GM19395 (cell line): ENCODE measurements around the gene ZFYVE28.
"Not testable (repeated sequence)": the region's sequence is repeated elsewhere in the genome, so short reads cannot be mapped to it uniquely, and the experiment has no call there.

ENCODE experiments used
- ATAC-seq: cut with Tn5 transposase; IDR thresholded peaks from one replicate; pipeline ENCODE4 v1.9.1; 2021; ENCODE audit warnings: mild to moderate bottlenecking, moderate library complexity; ENCODE audit not compliant: unreplicated experiment

Gene ZFYVE28

GRCh38 chr4:2275546-2276251, 142.7 kb downstream of the ZFYVE28 start:
- no peak for ATAC-seq

- not testable (repeated sequence) for ATAC-seq
Measured at GRCh38 chr4:2275044-2275397, 143.4 kb downstream of the ZFYVE28 start.

GRCh38 chr4:2274320-2275043, 144.0 kb downstream of the ZFYVE28 start:
- no peak for ATAC-seq

DNA sequence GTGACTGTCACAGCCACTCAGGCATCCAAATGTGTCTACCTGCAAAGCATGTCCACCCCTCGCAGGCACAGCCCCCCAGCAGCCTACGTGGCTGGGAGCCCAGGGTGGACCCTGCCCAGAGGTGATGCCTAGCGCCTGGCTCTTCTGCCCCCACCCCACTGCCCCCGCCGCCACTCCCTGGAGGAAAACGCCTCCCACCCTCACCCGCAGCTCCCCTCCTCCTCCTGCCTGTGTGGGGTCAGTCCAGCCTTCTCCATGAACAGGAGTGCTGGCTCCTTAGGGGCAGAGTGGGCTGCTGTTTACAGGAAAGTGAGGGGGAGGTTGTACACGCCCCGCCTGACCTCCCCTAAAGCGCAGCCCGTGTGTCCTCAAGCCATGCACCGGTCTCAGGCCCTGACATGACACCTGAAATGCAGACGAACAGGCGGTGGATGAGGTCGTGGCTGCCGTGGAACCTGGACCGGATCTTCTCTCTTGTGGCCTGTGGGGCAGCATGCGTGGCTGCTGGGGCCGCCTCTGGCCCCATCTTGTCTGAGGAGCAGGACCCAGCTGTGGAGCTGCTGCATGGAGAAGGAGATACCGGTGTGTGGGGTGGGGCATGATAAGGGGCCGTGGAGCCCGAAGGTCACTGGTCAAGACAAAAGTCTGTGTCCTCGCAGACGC, 144.7 kb downstream of the ZFYVE28 start:
- ATAC-seq = no peak

GRCh38 chr4:2273221-2273620, 145.2 kb downstream of the ZFYVE28 start:
- no peak for ATAC-seq

GRCh38 chr4:2272828-2273120, 145.7 kb downstream of the ZFYVE28 start:
- no peak for ATAC-seq

DNA sequence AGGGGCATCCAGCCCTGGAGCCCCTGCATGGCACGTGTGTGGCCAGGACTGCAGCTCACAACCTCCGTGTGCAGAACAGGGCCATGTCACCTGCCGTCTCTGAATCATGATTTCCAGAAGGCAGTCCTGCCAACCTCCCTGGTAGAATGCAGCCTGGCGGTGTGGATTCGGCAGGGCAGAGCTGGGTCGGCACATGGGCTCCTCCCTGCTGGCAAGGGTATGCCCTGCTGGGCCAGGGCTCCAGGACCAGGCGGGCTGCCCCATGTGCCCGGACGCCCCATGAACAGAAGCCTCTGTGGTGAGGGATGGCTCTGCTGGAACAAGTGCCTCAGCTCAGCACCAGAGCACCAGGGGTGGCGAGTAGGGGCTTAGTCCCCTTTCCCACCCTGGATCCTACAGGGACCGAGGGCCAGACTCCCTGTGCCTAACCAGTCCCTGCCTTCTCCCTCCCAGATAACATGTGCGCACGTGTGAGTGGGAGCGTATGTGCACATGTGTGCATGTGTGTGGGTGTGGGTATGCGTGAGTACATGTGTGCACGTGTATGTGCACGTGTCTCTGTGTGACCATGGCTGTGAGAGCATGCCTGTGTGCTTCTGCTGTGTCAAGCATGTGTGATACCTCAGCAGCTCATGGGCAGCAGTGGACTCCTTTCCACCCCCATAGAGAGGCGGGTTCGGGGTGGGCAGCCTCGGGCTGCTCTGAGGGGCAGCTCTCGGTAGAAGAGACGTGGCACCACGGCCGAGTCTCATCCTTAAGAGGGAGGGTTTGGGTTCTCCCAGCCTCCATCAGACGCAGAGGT, 146.2 kb downstream of the ZFYVE28 start:
- no peak for ATAC-seq

DNA sequence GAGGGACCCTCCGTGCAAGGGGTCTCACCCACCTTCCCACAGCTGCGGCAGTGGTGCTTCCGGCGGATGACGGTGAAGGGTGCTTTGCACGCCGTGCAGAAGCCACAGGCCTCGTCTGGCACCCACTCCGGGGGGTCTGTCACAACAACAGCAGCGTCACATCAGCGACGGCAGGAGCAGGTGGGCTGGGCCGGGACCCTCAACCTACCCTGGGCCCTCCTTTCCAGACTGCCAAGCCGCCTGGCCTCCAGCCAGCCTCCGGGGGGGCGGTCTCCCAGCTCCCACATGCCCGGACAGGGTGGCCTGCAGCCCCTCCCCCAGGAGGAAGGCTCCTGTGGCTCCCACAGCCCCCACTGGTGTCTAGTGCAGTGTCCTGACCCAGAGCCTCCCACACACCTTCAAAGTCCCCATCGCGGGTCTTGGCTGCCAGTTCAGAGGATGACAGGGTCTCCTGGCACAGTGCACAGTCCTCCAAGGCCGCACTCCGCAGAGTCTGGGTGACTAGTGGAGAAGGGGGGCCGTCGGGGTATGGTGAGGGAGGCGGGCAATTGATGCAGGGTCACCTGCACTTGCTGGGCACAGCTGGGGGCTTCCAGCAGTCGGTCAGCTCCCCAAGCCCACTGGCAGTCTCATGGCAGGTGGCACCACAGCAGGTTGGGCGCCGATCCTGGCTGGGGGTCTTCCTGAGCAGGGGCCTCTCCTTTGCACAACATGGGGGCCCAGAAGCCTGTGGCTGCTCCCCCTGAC, 147.0 kb downstream of the ZFYVE28 start:
- ATAC-seq = no peak

- ATAC-seq = no peak
Measured at GRCh38 chr4:2270341-2271165, 147.9 kb downstream of the ZFYVE28 start.

DNA sequence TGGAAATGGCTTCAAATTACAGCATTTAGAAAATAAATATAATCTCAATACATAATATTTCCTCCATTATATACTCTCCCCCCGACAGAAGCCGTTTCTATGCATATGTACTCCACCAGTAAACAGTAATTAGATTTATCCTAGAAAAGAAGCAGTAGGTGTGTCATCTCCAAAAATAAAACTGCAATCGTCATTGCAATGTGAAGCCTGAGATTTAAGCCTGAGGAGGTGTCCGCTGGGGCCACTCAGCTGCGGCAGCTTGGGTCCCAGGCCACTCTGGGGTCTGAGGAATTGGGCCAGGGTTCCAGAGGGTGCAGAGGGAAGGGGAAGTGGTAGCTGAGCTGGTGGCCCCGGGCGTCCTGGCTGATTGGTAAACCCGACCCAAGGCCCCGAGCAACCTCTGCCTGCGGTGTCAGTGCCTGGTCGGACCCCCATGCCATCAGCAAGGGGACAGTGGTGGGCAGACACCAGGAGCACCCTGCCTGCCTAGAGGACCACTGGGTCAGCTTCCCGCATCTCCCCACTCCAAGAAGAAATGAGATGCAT, 148.8 kb downstream of the ZFYVE28 start:
- no peak for ATAC-seq

DNA sequence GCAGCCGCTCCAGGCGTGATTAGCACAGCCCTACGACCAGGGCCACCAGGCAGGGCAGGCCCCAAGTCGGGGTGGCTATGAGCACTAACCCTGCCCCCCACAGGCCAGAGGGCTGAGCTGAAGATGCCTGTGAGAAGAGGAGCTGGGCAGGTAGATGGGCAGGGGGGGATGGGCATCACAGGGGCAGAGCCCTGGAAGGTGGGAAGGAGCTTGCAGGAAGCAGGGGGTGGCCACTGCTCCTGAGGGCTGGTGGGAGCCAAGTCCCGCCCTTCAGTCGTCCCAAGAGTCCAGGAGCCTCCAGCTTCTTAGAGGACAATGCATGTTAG, 149.3 kb downstream of the ZFYVE28 start:
- no peak for ATAC-seq

- ATAC-seq = no peak
Measured at GRCh38 chr4:2268357-2269205, 149.9 kb downstream of the ZFYVE28 start.

- no peak for ATAC-seq
Measured at GRCh38 chr4:2267841-2268240, 150.6 kb downstream of the ZFYVE28 start.

- no peak for ATAC-seq
Measured at GRCh38 chr4:2267320-2267811, 151.1 kb downstream of the ZFYVE28 start.

DNA sequence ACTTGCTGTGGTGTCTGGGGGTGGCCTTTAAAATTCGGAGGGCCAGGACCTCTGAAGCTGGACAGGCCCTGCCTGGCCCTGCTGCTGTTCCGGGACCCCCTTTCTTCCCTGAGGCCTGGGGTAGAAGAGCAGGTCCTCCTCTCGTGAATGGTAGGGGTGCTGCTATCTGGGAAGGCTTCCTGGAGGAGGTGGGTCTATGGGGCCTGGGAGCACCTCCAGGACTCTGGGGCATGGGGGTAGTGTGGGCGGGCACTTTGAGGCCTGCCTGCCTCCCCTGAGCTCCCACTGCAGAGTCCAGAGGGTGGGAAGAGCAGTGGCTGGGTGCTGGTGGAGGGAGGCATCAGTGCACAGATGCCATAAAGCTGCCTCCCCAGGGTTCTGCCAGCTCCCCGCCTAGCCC, 151.6 kb downstream of the ZFYVE28 start:
- no peak for ATAC-seq

GRCh38 chr4:2266181-2266580, 152.3 kb downstream of the ZFYVE28 start:
- no peak for ATAC-seq

DNA sequence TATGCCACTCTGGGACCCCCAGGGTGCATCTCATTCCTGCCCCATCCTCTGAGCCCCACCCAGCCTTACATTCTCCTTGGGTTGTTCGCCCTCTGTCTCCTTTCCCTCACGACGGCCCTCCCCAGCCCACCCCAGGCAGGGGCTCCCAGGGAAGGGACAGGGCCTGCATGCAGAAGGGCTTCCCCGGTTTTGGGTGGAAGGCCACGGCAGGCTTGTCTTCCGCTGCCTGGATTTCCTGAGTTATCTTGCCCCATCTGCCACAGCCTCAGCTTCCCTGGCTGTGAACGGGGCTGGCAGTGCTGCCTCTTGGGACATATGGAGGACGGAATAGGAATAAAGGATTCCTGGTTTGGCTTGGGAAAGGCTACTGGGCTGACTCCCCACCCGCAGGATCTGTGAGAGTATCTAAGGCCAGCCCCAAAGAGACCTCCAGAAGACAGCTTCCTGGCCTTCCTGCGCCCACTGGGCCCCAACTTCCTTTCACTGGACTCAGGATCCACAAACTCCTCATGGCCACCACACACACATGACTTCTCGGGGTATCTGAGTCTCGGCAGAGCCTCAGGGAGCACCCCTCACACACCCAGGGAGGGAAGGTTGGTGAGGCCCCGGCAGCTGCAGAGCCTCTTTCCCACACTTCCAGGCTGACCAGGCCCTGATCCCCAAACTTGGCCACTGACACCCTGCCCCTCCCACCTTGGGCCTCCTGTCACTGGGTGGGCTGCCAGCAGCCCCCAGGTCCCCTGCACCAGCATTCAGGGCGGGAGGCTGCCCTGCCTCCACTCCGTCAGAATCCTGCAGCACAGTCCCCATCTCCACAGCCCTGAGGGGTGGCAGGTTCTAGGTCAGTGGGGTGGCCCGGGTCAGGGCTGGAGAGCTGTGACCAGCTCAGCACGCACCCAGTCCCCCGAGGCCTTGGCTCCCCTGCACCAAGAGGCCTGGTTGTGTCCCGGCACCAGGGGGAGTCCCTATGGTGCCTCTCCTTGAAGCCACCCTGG, 153.0 kb downstream of the ZFYVE28 start:
- ATAC-seq = no peak
